K562 (cell line): Measurements from ENCODE around the gene TSPAN13. TPM values are rescaled to one million over a fixed set of nuclear protein-coding genes. Genes with fewer than 3 reads are reported as not detected.

Experiments used
- CHCHD3 ChIP-seq: fragments of 250-450 bp; sonication (Bioruptor Pico); IDR thresholded peaks from 2 replicates; pipeline ENCODE4 v2.1.2; 2022; ENCODE audit warnings: mild to moderate bottlenecking
- CHD1 ChIP-seq: fragments of 200-600 bp; sonication (generic); IDR thresholded peaks from one replicate; pipeline ENCODE4 v1.6.1; 2012; ENCODE audit warnings: mild to moderate bottlenecking, moderate library complexity, low read length, inconsistent platforms
- GATA2 ChIP-seq: sonication (generic); formaldehyde crosslinking; IDR thresholded peaks from 2 replicates; pipeline ENCODE4 v1.4.0; 2020; ENCODE audit warnings: mild to moderate bottlenecking, missing genetic modification reagents
- HDAC1 ChIP-seq, 2 experiments: fragments of 450-650 bp; IDR thresholded peaks; 2 replicates each; pipeline ENCODE4 v1.6.1; 2016 to 2017; ENCODE audit warnings: inconsistent platforms in 1 of 2, mild to moderate bottlenecking in 1 of 2, moderate library complexity in 1 of 2
- TAF1 ChIP-seq: IDR thresholded peaks from 2 replicates; pipeline ENCODE4 v1.6.1; 2011; ENCODE audit warnings: mild to moderate bottlenecking, low read length, moderate library complexity; ENCODE audit not compliant: insufficient read depth, control insufficient read depth, severe bottlenecking; ENCODE audit errors: extremely low read depth
- ZFP91 ChIP-seq: sonication (generic); formaldehyde crosslinking; IDR thresholded peaks from 2 replicates; pipeline ENCODE4 v1.8.0; 2022; ENCODE audit warnings: mild to moderate bottlenecking, missing genetic modification reagents
- ZNF408 ChIP-seq: fragments of 250-450 bp; sonication (Bioruptor Pico); IDR thresholded peaks from 2 replicates; pipeline ENCODE4 v1.4.0; 2020; ENCODE audit warnings: low read depth, mild to moderate bottlenecking, moderate library complexity
- polyA plus RNA-seq, 8 experiments: library from polyadenylated mRNA; depleted of rRNA in 4 of 8; stranded (reverse) in 5 of 8; unstranded in 3 of 8; fragments of >200 nt; fragmentation: Nextera tagmentation in 2 of 8; fragmentation: Illumina TruSeq in 1 of 8; extraction: Ambion mirVana in 2 of 8; extraction: Trizol in 1 of 8; gene quantifications; 2 replicates each; pipeline versions ENCODE4 v1.2.1 to v1.2.3, GENCODE V29; 2011 to 2014; ENCODE audit warnings: inconsistent platforms in 1 of 8, missing spikeins in 1 of 8
- total RNA-seq, 7 experiments: library from RNA; depleted of rRNA in 6 of 7; stranded (reverse); fragments of >200 nt in 6 of 7; fragmentation: Illumina TruSeq in 2 of 7; extraction: Trizol in 2 of 7; gene quantifications; 2 replicates each; pipeline versions ENCODE4 v1.2.1 to v1.2.3, GENCODE V29; 2011 to 2021; ENCODE audit warnings: low replicate concordance in 1 of 7

TSPAN13 gene
- total and polyA plus RNA-seq, 9 of the 15 experiments (the other 6 are each of a cell fraction or from before 2014, with no cell fraction given): 7.8 to 46.3 (median 20.0) TPM

DNA sequence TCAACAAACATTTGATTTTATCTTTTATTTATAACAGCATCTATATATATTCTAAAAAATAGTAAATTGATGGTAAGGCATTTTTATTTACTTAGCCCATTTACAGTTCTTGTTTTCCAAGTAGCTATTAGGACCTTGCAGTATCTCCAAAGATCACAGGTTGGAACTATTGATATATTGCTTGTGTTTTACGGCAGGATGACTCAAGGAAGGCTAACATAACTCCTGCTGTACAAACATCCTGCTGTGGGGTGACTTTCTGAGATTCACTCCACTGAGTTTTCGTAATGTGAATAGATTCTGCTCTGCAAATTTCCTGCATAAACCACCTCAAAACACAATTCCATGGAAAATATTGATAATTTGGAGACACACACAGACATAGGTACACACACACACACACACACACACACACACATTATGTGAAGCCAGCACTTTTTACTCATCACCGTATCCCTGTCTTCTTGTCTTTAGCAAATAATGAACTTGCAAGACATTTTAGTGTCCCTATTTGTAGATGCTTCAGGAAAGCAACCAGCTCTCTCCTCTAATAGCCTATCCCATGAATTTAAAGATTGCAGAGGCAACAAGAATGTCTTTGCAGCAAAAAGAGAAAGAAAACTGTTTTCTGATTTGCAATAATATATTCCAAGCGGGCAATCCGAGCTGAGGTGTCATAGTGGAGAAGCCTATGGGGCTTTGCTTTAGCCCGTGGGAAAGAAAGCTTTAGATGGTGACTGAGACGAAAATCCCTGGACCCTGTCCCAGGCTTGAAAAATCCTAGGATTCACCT is 50.5 kb downstream of the TSPAN13 start (continued):
- TF ChIP-seq ZFP91 (CRISPR knock-in tag) (no peak), HDAC1 (IDR thresholded peaks at IDR 0.05) (no peak), TAF1 (no peak), GATA2 (CRISPR knock-in tag) (no peak), ZNF408 (CRISPR knock-in tag) (no peak), CHD1 (no peak), CHCHD3 (CRISPR knock-in tag) (no peak)
